GM06990 (cell line): ENCODE data around the gene CLK4.

Experiments used
- DNase-seq: peaks from one replicate; pipeline ENCODE4 v3.0.0-alpha.2; 2011; ENCODE audit not compliant: insufficient read length; ENCODE audit errors: extremely low read depth
- H3K27me3 ChIP-seq: replicated peaks from 2 replicates; pipeline ENCODE4 v1.6.0; 2011; ENCODE audit warnings: low read length; ENCODE audit not compliant: control insufficient read depth, insufficient read depth
- H3K36me3 ChIP-seq: 2 replicates; pipeline ENCODE4 v1.5.1; 2011; ENCODE audit warnings: low read length; ENCODE audit not compliant: control insufficient read depth, insufficient read depth
- H3K4me3 ChIP-seq: replicated peaks from 2 replicates; pipeline ENCODE4 v1.5.1; 2011; ENCODE audit warnings: low read depth, mild to moderate bottlenecking, control low read depth, low read length
- TF ChIP-seq, protein P1 (sequence below): IDR thresholded peaks from 2 replicates; pipeline ENCODE4 v1.5.1; 2011; ENCODE audit warnings: low read length, control low read depth, mild to moderate bottlenecking, inconsistent platforms; ENCODE audit not compliant: insufficient read depth, poor library complexity, severe bottlenecking

CLK4 gene

GRCh38 chr5:178671602-178672144 is 44.8 kb upstream of the CLK4 start:
- Histone ChIP-seq H3K4me3 (no peak overlapping the region), H3K27me3 (no peaks in the 10 kb centered on the region), H3K36me3 (no peaks in the 10 kb centered on the region)
- no peak for DNase-seq
- TF ChIP-seq, protein P1, sequence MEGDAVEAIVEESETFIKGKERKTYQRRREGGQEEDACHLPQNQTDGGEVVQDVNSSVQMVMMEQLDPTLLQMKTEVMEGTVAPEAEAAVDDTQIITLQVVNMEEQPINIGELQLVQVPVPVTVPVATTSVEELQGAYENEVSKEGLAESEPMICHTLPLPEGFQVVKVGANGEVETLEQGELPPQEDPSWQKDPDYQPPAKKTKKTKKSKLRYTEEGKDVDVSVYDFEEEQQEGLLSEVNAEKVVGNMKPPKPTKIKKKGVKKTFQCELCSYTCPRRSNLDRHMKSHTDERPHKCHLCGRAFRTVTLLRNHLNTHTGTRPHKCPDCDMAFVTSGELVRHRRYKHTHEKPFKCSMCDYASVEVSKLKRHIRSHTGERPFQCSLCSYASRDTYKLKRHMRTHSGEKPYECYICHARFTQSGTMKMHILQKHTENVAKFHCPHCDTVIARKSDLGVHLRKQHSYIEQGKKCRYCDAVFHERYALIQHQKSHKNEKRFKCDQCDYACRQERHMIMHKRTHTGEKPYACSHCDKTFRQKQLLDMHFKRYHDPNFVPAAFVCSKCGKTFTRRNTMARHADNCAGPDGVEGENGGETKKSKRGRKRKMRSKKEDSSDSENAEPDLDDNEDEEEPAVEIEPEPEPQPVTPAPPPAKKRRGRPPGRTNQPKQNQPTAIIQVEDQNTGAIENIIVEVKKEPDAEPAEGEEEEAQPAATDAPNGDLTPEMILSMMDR = no peak

DNA sequence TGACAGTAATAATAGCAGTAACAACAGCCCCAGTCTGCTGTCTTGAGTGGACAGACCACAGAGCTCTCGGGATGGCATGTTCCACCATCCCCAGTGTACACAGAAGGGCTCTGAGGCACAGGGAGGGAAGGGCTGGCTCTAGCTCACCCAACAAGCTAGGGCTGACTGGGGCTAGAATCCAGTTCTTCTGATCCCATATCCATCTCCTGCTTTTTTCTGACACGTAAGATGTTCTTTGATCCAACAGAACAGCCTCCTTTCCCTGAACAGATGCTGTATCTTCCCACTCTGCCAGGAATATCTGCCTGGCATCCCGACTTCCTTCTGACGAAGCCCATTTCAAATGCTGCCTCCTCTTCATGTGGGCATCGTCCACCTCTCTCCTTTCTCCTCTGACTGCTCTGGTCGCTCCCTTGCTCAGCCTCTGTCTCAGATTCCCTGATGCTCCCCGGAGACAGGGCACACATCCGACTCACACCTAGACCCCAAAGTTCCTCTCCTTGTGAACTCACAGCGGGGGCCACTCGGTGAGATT is 43.6 kb upstream of the CLK4 start:
- Histone ChIP-seq H3K36me3 (no peaks in the 10 kb centered on the region), H3K27me3 (no peaks in the 10 kb centered on the region), H3K4me3 (no peak overlapping the region)
- TF ChIP-seq, protein P1 = no peak
- no peak for DNase-seq

DNA sequence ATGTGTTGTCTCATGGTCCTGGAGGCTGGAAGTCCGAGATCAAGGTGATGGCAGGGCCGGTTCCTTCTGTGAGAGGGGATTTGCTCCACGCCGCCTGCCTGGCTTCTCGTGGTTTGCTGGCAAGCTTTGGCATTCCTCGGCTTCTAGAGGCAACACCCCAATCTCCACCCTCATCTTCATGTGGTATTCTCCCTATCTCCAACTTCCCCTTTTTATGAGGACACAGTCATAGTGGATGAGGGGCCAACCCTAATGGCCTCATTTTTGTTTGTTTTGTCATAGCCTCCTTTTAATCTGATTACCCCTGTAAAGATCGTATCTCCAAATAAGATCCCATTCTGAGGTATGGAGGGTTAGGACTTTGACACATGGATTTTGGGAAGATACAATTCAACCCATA is 41.7 kb upstream of the CLK4 start:
- no peak for DNase-seq
- Histone ChIP-seq H3K4me3 (no peak overlapping the region), H3K36me3 (no peaks in the 10 kb centered on the region), H3K27me3 (no peaks in the 10 kb centered on the region)
- TF ChIP-seq, protein P1 = no peak

DNA sequence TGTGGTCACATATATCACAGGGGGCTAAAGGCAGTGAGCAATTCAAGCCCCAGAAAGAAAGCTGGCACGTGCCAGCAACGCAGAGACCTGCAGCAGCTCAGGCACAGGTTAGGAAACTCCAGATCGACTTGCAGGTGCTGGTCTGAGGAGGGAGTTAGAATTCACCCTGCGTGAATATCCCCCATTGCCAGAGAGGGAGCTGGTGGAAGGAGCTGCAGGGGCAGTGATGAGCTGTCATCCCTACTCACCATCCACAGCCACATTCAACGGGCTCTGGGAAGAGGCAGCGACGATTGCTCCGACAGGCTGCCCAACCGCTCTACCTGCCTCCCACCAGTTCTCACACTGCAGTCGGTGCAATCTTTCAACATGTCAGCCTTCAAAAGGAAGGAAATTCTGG is 40.8 kb upstream of the CLK4 start:
- Histone ChIP-seq H3K4me3 (no peak overlapping the region), H3K36me3 (no peaks in the 10 kb centered on the region), H3K27me3 (no peaks in the 10 kb centered on the region)
- no peak for DNase-seq
- TF ChIP-seq, protein P1 = no peak

GRCh38 chr5:178667101-178667500 is 40.3 kb upstream of the CLK4 start:
- no peak for DNase-seq
- TF ChIP-seq, protein P1 = no peak
- no peaks in the 10 kb centered on the region for H3K27me3 ChIP-seq
- H3K4me3 ChIP-seq = no peak overlapping the region
- H3K36me3 ChIP-seq = no peaks in the 10 kb centered on the region

GRCh38 chr5:178664141-178664540 is 37.3 kb upstream of the CLK4 start:
- H3K4me3 ChIP-seq = no peak overlapping the region
- DNase-seq = no peak
- TF ChIP-seq, protein P1 = no peak
- no peaks in the 10 kb centered on the region for H3K27me3 ChIP-seq
- no peaks in the 10 kb centered on the region for H3K36me3 ChIP-seq
